Astrocyte (in vitro differentiated cells and primary cell): ENCODE measurements around the gene GABBR1.

Source experiments
- CTCF ChIP-seq: IDR thresholded peaks from 2 replicates; pipeline ENCODE4 v1.5.1; 2011; ENCODE audit warnings: low read depth, mild to moderate bottlenecking, inconsistent platforms, low read length, moderate library complexity; ENCODE audit not compliant: insufficient read depth
- EZH2 ChIP-seq: IDR thresholded peaks from 2 replicates; pipeline ENCODE4 v1.6.1; 2012; ENCODE audit warnings: mild to moderate bottlenecking, low read length, inconsistent platforms; ENCODE audit not compliant: insufficient read depth

- no peak for TF ChIP-seq EZH2
- TF ChIP-seq CTCF = no peak
These were observed 5.1 kb downstream of the GABBR1 start for GRCh38 chr6:29627755-29628418.
